CD8-positive, alpha-beta memory T cell (primary cell): Measurements from ENCODE around the gene TBC1D24. TPM values are rescaled to one million over a fixed set of nuclear protein-coding genes. Genes with fewer than 3 reads are reported as not detected.

Source experiments
- CTCF ChIA-PET: fragments of 350-600 bp; sonication (Branson Sonifier 250); formaldehyde crosslinking; loops from one replicate; lab custom pipeline; 2021; ENCODE audit warnings: antibody characterized with exemption; lab: Charles Lee
- POLR2A ChIA-PET: fragments of 350-600 bp; sonication (Branson Sonifier 250); formaldehyde crosslinking; loops from one replicate; lab custom pipeline; 2021; ENCODE audit warnings: antibody characterized with exemption; lab: Charles Lee
- DNase-seq, 5 donors: peaks; one replicate each; pipeline versions ENCODE4 v3.0.0 to v3.0.0-alpha.2; 2020 to 2022; ENCODE audit warnings: mixed read lengths in 1 of 5
- H3K27ac ChIP-seq: one replicate; pipeline ENCODE4 v1.7.0; 2013; ENCODE audit warnings: low read depth, mild to moderate bottlenecking, low read length, moderate library complexity
- H3K27me3 ChIP-seq: 2 replicates; pipeline ENCODE4 v1.7.0; 2013; ENCODE audit warnings: low read length, mild to moderate bottlenecking; ENCODE audit not compliant: insufficient read depth, poor library complexity, severe bottlenecking
- H3K36me3 ChIP-seq: 2 replicates; pipeline ENCODE4 v1.7.0; 2013; ENCODE audit warnings: mild to moderate bottlenecking, low read length, moderate library complexity; ENCODE audit not compliant: insufficient read depth
- H3K4me1 ChIP-seq: 2 replicates; pipeline ENCODE4 v1.7.0; 2013; ENCODE audit warnings: mild to moderate bottlenecking, low read length, moderate library complexity; ENCODE audit not compliant: insufficient read depth
- H3K4me3 ChIP-seq: 2 replicates; pipeline ENCODE4 v1.7.0; 2013; ENCODE audit warnings: mild to moderate bottlenecking, low read length
- H3K9me3 ChIP-seq: 2 replicates; pipeline ENCODE4 v1.7.0; 2013; ENCODE audit warnings: mild to moderate bottlenecking, low read length
- H3K27ac Mint-ChIP-seq, 8 donors: one replicate each; pipeline ENCODE4 v1.8.0; 2020 to 2021; ENCODE audit warnings: mixed read lengths in 8 of 8, mild to moderate bottlenecking in 6 of 8, inconsistent platforms in 3 of 8, moderate library complexity in 3 of 8
- H3K27me3 Mint-ChIP-seq, 2 donors: one replicate each; pipeline ENCODE4 v1.8.0; 2020 to 2021; ENCODE audit warnings: mixed read lengths in 2 of 2, mild to moderate bottlenecking in 1 of 2, moderate library complexity in 1 of 2
- H3K36me3 Mint-ChIP-seq, 3 donors: one replicate each; pipeline ENCODE4 v1.8.0; 2020 to 2021; ENCODE audit warnings: mixed read lengths in 3 of 3, inconsistent platforms in 1 of 3, mild to moderate bottlenecking in 1 of 3
- H3K4me1 Mint-ChIP-seq, 3 donors: one replicate each; pipeline ENCODE4 v1.8.0; 2020 to 2021; ENCODE audit warnings: mixed read lengths in 3 of 3, inconsistent platforms in 1 of 3, mild to moderate bottlenecking in 1 of 3
- H3K4me3 Mint-ChIP-seq, 7 donors: one replicate each; pipeline ENCODE4 v1.8.0; 2020 to 2021; ENCODE audit warnings: mixed read lengths in 7 of 7, mild to moderate bottlenecking in 6 of 7, moderate library complexity in 4 of 7, inconsistent platforms in 2 of 7
- H3K9me3 Mint-ChIP-seq, 5 donors: one replicate each; pipeline ENCODE4 v1.8.0; 2020 to 2022; ENCODE audit warnings: mixed read lengths in 5 of 5, mild to moderate bottlenecking in 3 of 5, moderate library complexity in 2 of 5, inconsistent platforms in 1 of 5
- polyA plus RNA-seq: library from polyadenylated mRNA; unstranded; fragments of 300-500 nt; fragmentation: Illumina TruSeq; gene quantifications from one replicate; pipeline ENCODE4 v1.2.3, GENCODE V29; 2021
- total RNA-seq, 2 experiments: library from RNA; stranded (reverse); gene quantifications; one replicate each; pipeline ENCODE4 v1.2.3, GENCODE V29; 2021

The TBC1D24 gene
- total and polyA plus RNA-seq, 3 experiments from 2014 or later: 3.5 to 32.7 (median 28.3) TPM

DNA sequence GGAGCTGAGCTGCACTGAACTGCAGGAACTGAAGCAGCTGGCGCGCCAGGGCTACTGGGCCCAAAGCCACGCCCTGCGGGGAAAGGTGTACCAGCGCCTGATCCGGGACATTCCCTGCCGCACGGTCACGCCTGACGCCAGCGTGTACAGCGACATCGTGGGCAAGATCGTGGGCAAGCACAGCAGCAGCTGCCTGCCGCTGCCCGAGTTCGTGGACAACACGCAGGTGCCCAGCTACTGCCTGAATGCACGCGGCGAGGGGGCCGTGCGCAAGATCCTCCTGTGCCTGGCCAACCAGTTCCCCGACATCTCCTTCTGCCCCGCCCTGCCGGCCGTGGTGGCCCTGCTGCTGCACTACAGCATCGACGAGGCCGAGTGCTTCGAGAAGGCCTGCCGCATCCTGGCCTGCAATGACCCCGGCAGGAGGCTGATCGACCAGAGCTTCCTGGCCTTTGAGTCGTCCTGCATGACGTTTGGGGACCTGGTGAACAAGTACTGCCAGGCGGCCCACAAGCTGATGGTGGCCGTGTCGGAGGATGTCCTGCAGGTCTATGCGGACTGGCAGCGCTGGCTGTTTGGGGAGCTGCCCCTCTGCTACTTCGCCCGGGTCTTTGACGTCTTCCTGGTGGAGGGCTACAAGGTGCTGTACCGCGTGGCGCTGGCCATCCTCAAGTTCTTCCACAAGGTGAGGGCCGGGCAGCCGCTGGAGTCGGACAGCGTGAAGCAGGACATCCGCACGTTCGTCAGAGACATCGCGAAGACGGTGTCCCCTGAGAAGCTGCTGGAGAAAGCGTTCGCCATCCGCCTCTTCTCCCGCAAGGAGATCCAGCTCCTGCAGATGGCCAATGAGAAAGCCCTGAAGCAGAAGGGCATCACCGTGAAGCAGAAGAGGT lies 21.5 kb downstream of the TBC1D24 start:
- DNase-seq: no peak
- no peaks in the 10 kb centered on the region for H3K27me3 Mint-ChIP-seq
- peaks cover 0 to 23% (median 2%) of the 10 kb centered on the region in 3 donors for H3K36me3 Mint-ChIP-seq
- H3K27ac Mint-ChIP-seq: no peak overlapping the region
- H3K4me3 ChIP-seq: no peak overlapping the region
- H3K36me3 ChIP-seq: no peaks in the 10 kb centered on the region
- peaks cover 6% of the 10 kb centered on the region for H3K4me1 ChIP-seq
- H3K27ac ChIP-seq: peak overlapping the region; percentile 33
- no peak overlapping the region for H3K4me3 Mint-ChIP-seq
- H3K9me3 Mint-ChIP-seq: no peaks in the 10 kb centered on the region
- no peaks in the 10 kb centered on the region for H3K4me1 Mint-ChIP-seq
- H3K9me3 ChIP-seq: no peaks in the 10 kb centered on the region
- POLR2A ChIA-PET: no interaction called here
- no peaks in the 10 kb centered on the region for H3K27me3 ChIP-seq
- CTCF ChIA-PET: no interaction called here

DNA sequence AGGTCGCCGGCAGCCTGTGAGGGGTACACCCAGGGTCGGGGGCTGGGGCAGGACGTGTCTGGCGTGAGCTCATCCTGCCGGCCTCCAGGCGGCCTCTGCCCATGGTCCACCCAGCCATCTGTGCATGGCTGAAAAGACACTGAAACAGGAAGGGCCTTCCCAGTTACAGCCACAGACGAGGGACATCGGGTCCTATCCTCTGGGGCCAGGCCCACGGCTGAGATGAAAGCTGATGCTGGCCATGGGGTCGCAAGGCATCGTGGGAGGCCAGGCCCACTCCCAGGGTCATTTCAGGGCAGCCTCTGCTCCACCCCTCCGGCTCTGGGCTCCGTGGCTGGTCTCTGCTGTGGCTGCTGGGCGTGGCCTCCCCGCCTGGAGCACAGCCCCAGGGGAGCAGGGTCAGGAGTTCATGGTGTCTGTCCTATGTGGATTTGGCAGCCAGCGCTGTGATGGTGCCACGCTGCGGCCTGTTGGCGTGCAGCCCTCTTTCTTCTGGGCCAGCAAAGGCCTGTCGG lies 22.2 kb downstream of the TBC1D24 start:
- H3K27me3 Mint-ChIP-seq: no peaks in the 10 kb centered on the region
- H3K9me3 Mint-ChIP-seq: no peaks in the 10 kb centered on the region
- no peak overlapping the region for H3K4me3 ChIP-seq
- peak overlapping the region; percentile 33 for H3K27ac ChIP-seq
- H3K9me3 ChIP-seq: no peaks in the 10 kb centered on the region
- ChIA-PET CTCF (interaction anchor here (2.1 kb wide), 1 partner anchor 302 kb away, joined by 5 read pairs; no protein-coding TSS in a partner anchor), POLR2A (no interaction called here)
- H3K4me1 ChIP-seq: peaks cover 8% of the 10 kb centered on the region
- no peaks in the 10 kb centered on the region for H3K27me3 ChIP-seq
- H3K36me3 Mint-ChIP-seq: peaks cover 0 to 23% (median 2%) of the 10 kb centered on the region in 3 donors
- no peaks in the 10 kb centered on the region for H3K36me3 ChIP-seq
- no peaks in the 10 kb centered on the region for H3K4me1 Mint-ChIP-seq
- peak overlapping the region in 2 of 8 donors; percentile 10 to 80 for H3K27ac Mint-ChIP-seq
- no peak for DNase-seq
- no peak overlapping the region for H3K4me3 Mint-ChIP-seq

GRCh38 chr16:2497695-2498484 lies 23.0 kb downstream of the TBC1D24 start:
- peak overlapping the region; percentile 33 for H3K27ac ChIP-seq
- H3K27me3 ChIP-seq: no peaks in the 10 kb centered on the region
- Mint-ChIP-seq H3K36me3 (peaks cover 0 to 23% (median 0%) of the 10 kb centered on the region in 3 donors), H3K4me3 (no peak overlapping the region), H3K4me1 (no peaks in the 10 kb centered on the region), H3K27me3 (no peaks in the 10 kb centered on the region), H3K27ac (peak overlapping the region in 2 of 8 donors; percentile 10 to 80), H3K9me3 (no peaks in the 10 kb centered on the region)
- ChIA-PET POLR2A (no interaction called here), CTCF (interaction anchor here (2.1 kb wide), 1 partner anchor 303 kb away, joined by 5 read pairs; no protein-coding TSS in a partner anchor)
- no peaks in the 10 kb centered on the region for H3K9me3 ChIP-seq
- no peaks in the 10 kb centered on the region for H3K36me3 ChIP-seq
- H3K4me1 ChIP-seq: peaks cover 8% of the 10 kb centered on the region
- DNase-seq: no peak
- H3K4me3 ChIP-seq: no peak overlapping the region

- Histone ChIP-seq H3K9me3 (no peaks in the 10 kb centered on the region), H3K27me3 (no peaks in the 10 kb centered on the region), H3K4me3 (no peak overlapping the region), H3K4me1 (peaks cover 8% of the 10 kb centered on the region), H3K27ac (no peak overlapping the region), H3K36me3 (no peaks in the 10 kb centered on the region)
- ChIA-PET POLR2A (no interaction called here), CTCF (interaction anchor here (2.1 kb wide), 1 partner anchor 304 kb away, joined by 5 read pairs; no protein-coding TSS in a partner anchor)
- no peaks in the 10 kb centered on the region for H3K4me1 Mint-ChIP-seq
- no peak overlapping the region for H3K27ac Mint-ChIP-seq
- H3K36me3 Mint-ChIP-seq: peaks cover 0 to 23% (median 0%) of the 10 kb centered on the region in 3 donors
- no peak overlapping the region for H3K4me3 Mint-ChIP-seq
- no peak for DNase-seq
- H3K27me3 Mint-ChIP-seq: no peaks in the 10 kb centered on the region
- H3K9me3 Mint-ChIP-seq: no peaks in the 10 kb centered on the region
Measured at GRCh38 chr16:2498531-2499253, 23.8 kb downstream of the TBC1D24 start.

DNA sequence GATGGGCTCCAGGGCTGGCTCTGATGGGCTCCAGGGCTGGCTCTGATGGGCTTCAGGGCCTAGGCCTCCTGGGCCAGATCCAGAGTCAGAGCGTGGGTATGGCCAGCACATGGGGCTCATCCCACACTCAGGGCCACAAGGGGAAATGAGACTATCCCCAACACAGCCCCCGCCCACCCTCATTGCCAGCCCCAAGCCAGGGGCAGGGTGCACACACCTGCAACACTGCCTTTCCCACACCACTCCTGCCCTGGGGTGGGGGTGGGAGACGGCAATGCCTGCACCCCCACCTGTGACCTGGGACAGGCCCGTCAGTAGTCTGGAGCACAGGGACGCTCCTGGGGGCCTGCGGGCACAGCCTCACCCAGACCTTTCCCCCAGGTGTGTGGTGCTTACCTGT lies 24.5 kb downstream of the TBC1D24 start:
- no peaks in the 10 kb centered on the region for H3K9me3 Mint-ChIP-seq
- peaks cover 0 to 23% (median 0%) of the 10 kb centered on the region in 3 donors for H3K36me3 Mint-ChIP-seq
- H3K4me1 Mint-ChIP-seq: no peaks in the 10 kb centered on the region
- Histone ChIP-seq H3K9me3 (no peaks in the 10 kb centered on the region), H3K4me1 (peaks cover 8% of the 10 kb centered on the region), H3K36me3 (no peaks in the 10 kb centered on the region), H3K4me3 (no peak overlapping the region), H3K27ac (no peak overlapping the region), H3K27me3 (no peaks in the 10 kb centered on the region)
- no peak for DNase-seq
- POLR2A ChIA-PET: no interaction called here
- H3K27ac Mint-ChIP-seq: no peak overlapping the region
- CTCF ChIA-PET: interaction anchor here (2.1 to 2.8 kb wide), 2 partner anchors 305 kb away, joined by 5 to 28 read pairs; no protein-coding TSS in a partner anchor
- H3K27me3 Mint-ChIP-seq: no peaks in the 10 kb centered on the region
- no peak overlapping the region for H3K4me3 Mint-ChIP-seq

DNA sequence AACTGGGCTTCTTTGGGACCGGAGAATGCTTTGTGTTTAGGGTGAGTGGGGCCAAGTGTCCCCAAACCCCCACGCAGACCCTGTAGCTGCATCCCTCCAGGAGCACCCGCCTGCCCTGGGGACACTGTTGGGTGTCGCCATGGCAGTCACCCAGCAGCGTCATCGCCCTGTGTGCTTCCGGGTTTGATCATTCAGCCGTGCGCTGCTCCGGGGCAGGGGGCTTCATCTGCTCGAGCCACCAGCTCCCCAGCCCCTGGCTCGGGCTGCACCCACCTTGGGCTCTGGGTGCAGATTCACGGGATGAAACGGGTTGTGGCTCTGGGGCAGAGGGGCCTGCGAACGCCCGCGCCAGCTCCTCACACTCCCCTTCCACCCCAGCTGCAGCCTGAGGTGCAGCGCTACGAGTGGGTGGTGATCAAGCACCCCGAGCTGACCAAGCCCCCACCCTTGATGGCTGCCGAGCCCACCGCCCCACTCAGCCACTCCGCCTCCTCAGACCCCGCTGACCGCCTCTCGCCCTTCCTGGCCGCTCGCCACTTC lies 25.0 kb downstream of the TBC1D24 start:
- H3K9me3 Mint-ChIP-seq: no peaks in the 10 kb centered on the region
- Histone ChIP-seq H3K9me3 (no peaks in the 10 kb centered on the region), H3K36me3 (no peaks in the 10 kb centered on the region), H3K27ac (no peak overlapping the region), H3K4me1 (peaks cover 8% of the 10 kb centered on the region), H3K27me3 (no peaks in the 10 kb centered on the region), H3K4me3 (no peak overlapping the region)
- no peak overlapping the region for H3K27ac Mint-ChIP-seq
- no peaks in the 10 kb centered on the region for H3K27me3 Mint-ChIP-seq
- no peak for DNase-seq
- H3K4me1 Mint-ChIP-seq: no peaks in the 10 kb centered on the region
- H3K4me3 Mint-ChIP-seq: no peak overlapping the region
- ChIA-PET POLR2A (no interaction called here), CTCF (interaction anchor here (0.8 to 2.8 kb wide), 7 partner anchors 13 to 359 kb away, joined by 3 to 28 read pairs (median 3); partner anchors contain the start of genes ABCA3 and CCNF)
- peaks cover 0 to 23% (median 0%) of the 10 kb centered on the region in 3 donors for H3K36me3 Mint-ChIP-seq

- ChIA-PET CTCF (interaction anchor here (0.6 to 2.8 kb wide), 15 partner anchors 8 to 360 kb away, joined by 3 to 28 read pairs (median 3); partner anchors contain the start of genes ABCA3, CCNF, CEMP1 and TEDC2), POLR2A (interaction anchor here (1.3 kb wide), 1 partner anchor 306 kb away, joined by 3 read pairs; no protein-coding TSS in a partner anchor)
- Mint-ChIP-seq H3K27ac (no peak overlapping the region), H3K9me3 (no peaks in the 10 kb centered on the region), H3K27me3 (no peaks in the 10 kb centered on the region), H3K36me3 (peaks cover 0 to 22% (median 0%) of the 10 kb centered on the region in 3 donors), H3K4me1 (no peaks in the 10 kb centered on the region), H3K4me3 (no peak overlapping the region)
- no peak for DNase-seq
- no peaks in the 10 kb centered on the region for H3K9me3 ChIP-seq
- no peak overlapping the region for H3K4me3 ChIP-seq
- no peaks in the 10 kb centered on the region for H3K36me3 ChIP-seq
- H3K4me1 ChIP-seq: peaks cover 8% of the 10 kb centered on the region
- H3K27ac ChIP-seq: no peak overlapping the region
- no peaks in the 10 kb centered on the region for H3K27me3 ChIP-seq
Measured at GRCh38 chr16:2500430-2500917, 25.5 kb downstream of the TBC1D24 start.
